Measurements from ENCODE around the gene PALD1. TPM values are rescaled to one million over a fixed set of nuclear protein-coding genes. Genes with fewer than 3 reads are reported as not detected.

PALD1 gene
- total and polyA plus RNA-seq, 2 of the 13 experiments (the other 11 are each of a cell fraction or from before 2014, with no cell fraction given), result 0.07 to 0.09 TPM

DNA sequence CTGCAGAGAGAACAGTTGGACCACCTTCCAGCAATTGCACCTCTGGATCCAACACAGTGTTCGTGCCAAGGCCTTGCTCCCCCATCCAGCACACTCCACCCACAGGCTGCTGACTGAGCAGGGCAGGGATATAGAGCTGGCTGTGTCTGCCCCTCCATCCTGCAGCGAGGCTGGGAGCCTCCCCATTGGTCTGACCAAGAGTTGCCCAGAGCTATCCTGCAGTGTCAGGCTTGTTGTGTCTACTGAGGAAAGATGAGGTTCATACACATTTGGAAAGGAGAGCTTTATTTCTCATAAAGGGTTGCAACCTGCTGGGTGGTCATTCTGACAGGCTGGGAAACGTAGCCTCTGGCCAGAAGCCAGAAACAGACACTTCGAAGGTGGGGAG, 96.9 kb downstream of the PALD1 start:
- H3K79me2 ChIP-seq (ENCODE audit: insufficient read depth, low read length), result no peaks in the 10 kb centered on the region
- POLR2A ChIA-PET, result no interaction called here
- DNase-seq (ENCODE audit: low spot score) (no peak), ATAC-seq (no peak; the same call in 2 of the 3 replicates), FAIRE-seq (no peak)
- intact Hi-C loops (cut with micrococcal nuclease; ENCODE audit: unreplicated experiment) (no loop called here), in situ Hi-C loops (cut with HindIII; ENCODE audit: extremely low pct_ligation_motif_present, low pct_unique_long_range_greater_than_20kb) (no loop called here)
- H3K9me3 ChIP-seq (ENCODE audit: low read length), result no peaks in the 10 kb centered on the region
- BruUV-seq (replicated peaks), result no TSS peak
- H2AFZ ChIP-seq (ENCODE audit: low read length), result no peak overlapping the region
- H3K4me3 ChIP-seq (replicated peaks in 1 of 3; ENCODE audit: insufficient read depth in 1 of 3, low read depth in 2 of 3, low read length in 3 of 3), result no peak overlapping the region
- H3K4me2 ChIP-seq (ENCODE audit: low read depth, low read length), result no peak overlapping the region
- H3K9ac ChIP-seq (ENCODE audit: insufficient read depth, low read depth, low read length), result no peak overlapping the region
- H4K20me1 ChIP-seq (ENCODE audit: insufficient read depth, low read length), result no peaks in the 10 kb centered on the region
- no peaks in the 10 kb centered on the region for H3K27me3 ChIP-seq (ENCODE audit: control insufficient read depth in 1 of 2, insufficient read depth in 2 of 2, low read length in 2 of 2)
- no peak for TF ChIP-seq ZNF230 (CRISPR knock-in tag; IDR thresholded peaks at IDR 0.05)
- no peak for TF ChIP-seq ZNF768 (CRISPR knock-in tag; IDR thresholded peaks at IDR 0.05)
- no peak for TF ChIP-seq ZNF782 (CRISPR knock-in tag; IDR thresholded peaks at IDR 0.05; ENCODE audit: borderline replicate concordance)
- TF ChIP-seq TEAD2 (CRISPR knock-in tag; IDR thresholded peaks at IDR 0.05), result no peak
- TF ChIP-seq, protein P1, sequence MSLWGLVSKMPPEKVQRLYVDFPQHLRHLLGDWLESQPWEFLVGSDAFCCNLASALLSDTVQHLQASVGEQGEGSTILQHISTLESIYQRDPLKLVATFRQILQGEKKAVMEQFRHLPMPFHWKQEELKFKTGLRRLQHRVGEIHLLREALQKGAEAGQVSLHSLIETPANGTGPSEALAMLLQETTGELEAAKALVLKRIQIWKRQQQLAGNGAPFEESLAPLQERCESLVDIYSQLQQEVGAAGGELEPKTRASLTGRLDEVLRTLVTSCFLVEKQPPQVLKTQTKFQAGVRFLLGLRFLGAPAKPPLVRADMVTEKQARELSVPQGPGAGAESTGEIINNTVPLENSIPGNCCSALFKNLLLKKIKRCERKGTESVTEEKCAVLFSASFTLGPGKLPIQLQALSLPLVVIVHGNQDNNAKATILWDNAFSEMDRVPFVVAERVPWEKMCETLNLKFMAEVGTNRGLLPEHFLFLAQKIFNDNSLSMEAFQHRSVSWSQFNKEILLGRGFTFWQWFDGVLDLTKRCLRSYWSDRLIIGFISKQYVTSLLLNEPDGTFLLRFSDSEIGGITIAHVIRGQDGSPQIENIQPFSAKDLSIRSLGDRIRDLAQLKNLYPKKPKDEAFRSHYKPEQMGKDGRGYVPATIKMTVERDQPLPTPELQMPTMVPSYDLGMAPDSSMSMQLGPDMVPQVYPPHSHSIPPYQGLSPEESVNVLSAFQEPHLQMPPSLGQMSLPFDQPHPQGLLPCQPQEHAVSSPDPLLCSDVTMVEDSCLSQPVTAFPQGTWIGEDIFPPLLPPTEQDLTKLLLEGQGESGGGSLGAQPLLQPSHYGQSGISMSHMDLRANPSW (CRISPR knock-in tag; IDR thresholded peaks at IDR 0.05; ENCODE audit: borderline replicate concordance), result no peak
- no peak for TF ChIP-seq TGIF2 (CRISPR knock-in tag; IDR thresholded peaks at IDR 0.05)
- no peak for TF ChIP-seq ZNF451 (CRISPR knock-in tag; IDR thresholded peaks at IDR 0.05)
- no peak for TF ChIP-seq AHR (CRISPR knock-in tag; IDR thresholded peaks at IDR 0.05)
- no peak for TF ChIP-seq ZFP90 (CRISPR knock-in tag; IDR thresholded peaks at IDR 0.05; ENCODE audit: borderline replicate concordance)
- TF ChIP-seq KDM2A (CRISPR knock-in tag; IDR thresholded peaks at IDR 0.05; ENCODE audit: borderline replicate concordance, low read depth), result no peak
- TF ChIP-seq, protein P2, sequence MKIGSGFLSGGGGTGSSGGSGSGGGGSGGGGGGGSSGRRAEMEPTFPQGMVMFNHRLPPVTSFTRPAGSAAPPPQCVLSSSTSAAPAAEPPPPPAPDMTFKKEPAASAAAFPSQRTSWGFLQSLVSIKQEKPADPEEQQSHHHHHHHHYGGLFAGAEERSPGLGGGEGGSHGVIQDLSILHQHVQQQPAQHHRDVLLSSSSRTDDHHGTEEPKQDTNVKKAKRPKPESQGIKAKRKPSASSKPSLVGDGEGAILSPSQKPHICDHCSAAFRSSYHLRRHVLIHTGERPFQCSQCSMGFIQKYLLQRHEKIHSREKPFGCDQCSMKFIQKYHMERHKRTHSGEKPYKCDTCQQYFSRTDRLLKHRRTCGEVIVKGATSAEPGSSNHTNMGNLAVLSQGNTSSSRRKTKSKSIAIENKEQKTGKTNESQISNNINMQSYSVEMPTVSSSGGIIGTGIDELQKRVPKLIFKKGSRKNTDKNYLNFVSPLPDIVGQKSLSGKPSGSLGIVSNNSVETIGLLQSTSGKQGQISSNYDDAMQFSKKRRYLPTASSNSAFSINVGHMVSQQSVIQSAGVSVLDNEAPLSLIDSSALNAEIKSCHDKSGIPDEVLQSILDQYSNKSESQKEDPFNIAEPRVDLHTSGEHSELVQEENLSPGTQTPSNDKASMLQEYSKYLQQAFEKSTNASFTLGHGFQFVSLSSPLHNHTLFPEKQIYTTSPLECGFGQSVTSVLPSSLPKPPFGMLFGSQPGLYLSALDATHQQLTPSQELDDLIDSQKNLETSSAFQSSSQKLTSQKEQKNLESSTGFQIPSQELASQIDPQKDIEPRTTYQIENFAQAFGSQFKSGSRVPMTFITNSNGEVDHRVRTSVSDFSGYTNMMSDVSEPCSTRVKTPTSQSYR (CRISPR knock-in tag; IDR thresholded peaks at IDR 0.05; ENCODE audit: borderline replicate concordance), result no peak
- TF ChIP-seq, protein P3, sequence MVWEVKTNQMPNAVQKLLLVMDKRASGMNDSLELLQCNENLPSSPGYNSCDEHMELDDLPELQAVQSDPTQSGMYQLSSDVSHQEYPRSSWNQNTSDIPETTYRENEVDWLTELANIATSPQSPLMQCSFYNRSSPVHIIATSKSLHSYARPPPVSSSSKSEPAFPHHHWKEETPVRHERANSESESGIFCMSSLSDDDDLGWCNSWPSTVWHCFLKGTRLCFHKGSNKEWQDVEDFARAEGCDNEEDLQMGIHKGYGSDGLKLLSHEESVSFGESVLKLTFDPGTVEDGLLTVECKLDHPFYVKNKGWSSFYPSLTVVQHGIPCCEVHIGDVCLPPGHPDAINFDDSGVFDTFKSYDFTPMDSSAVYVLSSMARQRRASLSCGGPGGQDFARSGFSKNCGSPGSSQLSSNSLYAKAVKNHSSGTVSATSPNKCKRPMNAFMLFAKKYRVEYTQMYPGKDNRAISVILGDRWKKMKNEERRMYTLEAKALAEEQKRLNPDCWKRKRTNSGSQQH (CRISPR knock-in tag; IDR thresholded peaks at IDR 0.05; ENCODE audit: low read depth), result no peak
- H3K4me1 ChIP-seq (ENCODE audit: insufficient read depth, low read length), result no peaks in the 10 kb centered on the region
- CTCF ChIA-PET (ENCODE audit: low intra/inter-chr PET ratio, low total read pairs), result no interaction called here
- H3K27ac ChIP-seq (ENCODE audit: extremely low read length, insufficient read depth, low read length), result no peak overlapping the region
- 3% methylated on average over 2 of the region's 4 CpGs for WGBS (ENCODE audit: low lambda C conversion rate)
- H3K36me3 ChIP-seq (replicated peaks in 1 of 2; ENCODE audit: control insufficient read depth in 1 of 2, insufficient read depth in 2 of 2, low read length in 2 of 2), result no peaks in the 10 kb centered on the region

All from HepG2 (cell line).